Osteocyte (in vitro differentiated cells): ENCODE measurements around the gene THEMIS. TPM values are rescaled to one million over a fixed set of nuclear protein-coding genes. Genes with fewer than 3 reads are reported as not detected.

Experiments used
- DNase-seq: peaks from one replicate; pipeline ENCODE4 v3.0.0; 2021; ENCODE audit warnings: mixed read lengths; ENCODE audit not compliant: unreplicated experiment; ENCODE audit errors: extremely low spot score
- H3K27ac Mint-ChIP-seq: one replicate; pipeline ENCODE4 v1.8.0; 2021; ENCODE audit warnings: mild to moderate bottlenecking, mixed read lengths; ENCODE audit not compliant: unreplicated experiment
- H3K27me3 Mint-ChIP-seq: one replicate; pipeline ENCODE4 v1.8.0; 2021; ENCODE audit warnings: mixed read lengths; ENCODE audit not compliant: unreplicated experiment
- H3K36me3 Mint-ChIP-seq: one replicate; pipeline ENCODE4 v1.8.0; 2021; ENCODE audit warnings: mixed read lengths; ENCODE audit not compliant: unreplicated experiment
- H3K4me1 Mint-ChIP-seq: one replicate; pipeline ENCODE4 v1.8.0; 2021; ENCODE audit warnings: mixed read lengths; ENCODE audit not compliant: unreplicated experiment
- H3K4me3 Mint-ChIP-seq: one replicate; pipeline ENCODE4 v1.8.0; 2021; ENCODE audit warnings: mild to moderate bottlenecking, moderate library complexity, mixed read lengths; ENCODE audit not compliant: unreplicated experiment
- H3K9me3 Mint-ChIP-seq: one replicate; pipeline ENCODE4 v1.8.0; 2021; ENCODE audit warnings: mixed read lengths; ENCODE audit not compliant: unreplicated experiment
- total RNA-seq: library from RNA; stranded (reverse); gene quantifications from 2 replicates; pipeline ENCODE4 v1.2.1, GENCODE V29; 2021
- TF ChIP-seq, protein P1 (sequence below): fragments of 200-600 bp; sonication (generic); IDR thresholded peaks from 2 replicates; pipeline ENCODE4 v1.5.0; 2021; ENCODE audit warnings: antibody characterized with exemption, mild to moderate bottlenecking, moderate library complexity

Gene THEMIS
- total RNA-seq, 1 donor from 2014 or later = not detected

DNA sequence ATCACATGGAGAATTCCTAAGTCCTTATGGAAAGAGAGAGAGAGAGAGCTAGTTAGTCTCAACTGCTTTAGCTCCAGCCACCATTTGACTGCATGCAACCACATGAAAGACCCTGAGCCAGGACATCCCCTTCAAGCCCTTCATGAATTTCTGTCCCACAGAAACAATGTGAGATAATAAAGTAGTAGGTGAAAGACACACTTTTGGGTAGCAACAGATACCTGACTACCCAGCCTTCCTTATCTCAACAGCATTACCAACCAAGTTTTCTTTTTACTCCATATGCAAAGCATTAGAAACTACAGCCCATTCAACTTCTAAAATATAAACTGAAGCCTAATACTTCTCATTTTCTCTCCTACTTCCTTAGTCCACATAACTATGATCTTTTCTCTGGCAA, 23.2 kb upstream of the THEMIS start:
- DNase-seq = no peak
- Mint-ChIP-seq H3K4me1 (no peaks in the 10 kb centered on the region), H3K4me3 (no peak overlapping the region), H3K27ac (no peak overlapping the region), H3K9me3 (peaks cover 15% of the 10 kb centered on the region), H3K36me3 (peaks cover 3% of the 10 kb centered on the region), H3K27me3 (no peaks in the 10 kb centered on the region)
- TF ChIP-seq, protein P1, sequence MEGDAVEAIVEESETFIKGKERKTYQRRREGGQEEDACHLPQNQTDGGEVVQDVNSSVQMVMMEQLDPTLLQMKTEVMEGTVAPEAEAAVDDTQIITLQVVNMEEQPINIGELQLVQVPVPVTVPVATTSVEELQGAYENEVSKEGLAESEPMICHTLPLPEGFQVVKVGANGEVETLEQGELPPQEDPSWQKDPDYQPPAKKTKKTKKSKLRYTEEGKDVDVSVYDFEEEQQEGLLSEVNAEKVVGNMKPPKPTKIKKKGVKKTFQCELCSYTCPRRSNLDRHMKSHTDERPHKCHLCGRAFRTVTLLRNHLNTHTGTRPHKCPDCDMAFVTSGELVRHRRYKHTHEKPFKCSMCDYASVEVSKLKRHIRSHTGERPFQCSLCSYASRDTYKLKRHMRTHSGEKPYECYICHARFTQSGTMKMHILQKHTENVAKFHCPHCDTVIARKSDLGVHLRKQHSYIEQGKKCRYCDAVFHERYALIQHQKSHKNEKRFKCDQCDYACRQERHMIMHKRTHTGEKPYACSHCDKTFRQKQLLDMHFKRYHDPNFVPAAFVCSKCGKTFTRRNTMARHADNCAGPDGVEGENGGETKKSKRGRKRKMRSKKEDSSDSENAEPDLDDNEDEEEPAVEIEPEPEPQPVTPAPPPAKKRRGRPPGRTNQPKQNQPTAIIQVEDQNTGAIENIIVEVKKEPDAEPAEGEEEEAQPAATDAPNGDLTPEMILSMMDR = no peak

DNA sequence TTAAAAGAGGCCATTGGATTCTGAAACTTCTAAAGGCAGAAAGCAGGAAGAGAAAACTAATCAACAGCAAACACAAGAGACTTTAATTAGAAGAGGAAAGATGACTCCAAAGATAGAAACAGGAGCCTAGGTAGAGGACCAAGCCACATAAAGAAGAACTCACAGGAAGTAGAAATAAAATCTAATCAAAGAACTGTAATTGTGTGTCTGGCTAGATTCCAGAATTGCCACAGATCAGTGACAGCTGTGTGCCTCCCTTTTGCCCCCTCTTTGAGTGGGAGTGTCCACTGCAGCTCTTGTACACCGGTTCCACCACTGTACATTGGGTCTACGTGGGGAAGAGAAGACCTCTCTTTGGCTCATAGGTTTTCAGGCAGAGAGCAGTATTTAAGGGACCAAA, 22.3 kb upstream of the THEMIS start:
- TF ChIP-seq, protein P1 = no peak
- Mint-ChIP-seq H3K27me3 (no peaks in the 10 kb centered on the region), H3K9me3 (peaks cover 10% of the 10 kb centered on the region), H3K27ac (no peak overlapping the region), H3K36me3 (peaks cover 3% of the 10 kb centered on the region), H3K4me3 (no peak overlapping the region), H3K4me1 (no peaks in the 10 kb centered on the region)
- DNase-seq = no peak

DNA sequence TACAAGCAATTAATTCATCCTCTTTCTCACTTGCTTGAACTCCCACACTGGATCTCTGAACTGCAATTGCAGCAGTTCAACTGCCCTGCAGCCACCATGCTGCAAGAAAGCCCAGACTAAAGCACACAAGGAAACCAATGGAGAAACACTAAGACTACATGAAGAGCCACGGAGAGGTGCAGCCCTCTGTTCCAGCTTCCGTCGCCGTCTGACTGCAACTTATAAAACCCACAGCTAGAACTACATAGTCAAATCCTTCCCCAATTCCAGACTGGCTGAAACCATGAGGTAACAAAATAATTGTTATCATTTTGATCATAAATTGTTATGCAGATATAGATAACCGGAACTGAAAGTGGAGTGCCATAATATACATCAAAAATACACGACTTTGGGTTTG, 21.1 kb upstream of the THEMIS start:
- no peak for DNase-seq
- Mint-ChIP-seq H3K4me3 (no peak overlapping the region), H3K27ac (no peak overlapping the region), H3K4me1 (no peaks in the 10 kb centered on the region), H3K9me3 (peaks cover 10% of the 10 kb centered on the region), H3K36me3 (peaks cover 3% of the 10 kb centered on the region), H3K27me3 (no peaks in the 10 kb centered on the region)
- TF ChIP-seq, protein P1 = no peak

DNA sequence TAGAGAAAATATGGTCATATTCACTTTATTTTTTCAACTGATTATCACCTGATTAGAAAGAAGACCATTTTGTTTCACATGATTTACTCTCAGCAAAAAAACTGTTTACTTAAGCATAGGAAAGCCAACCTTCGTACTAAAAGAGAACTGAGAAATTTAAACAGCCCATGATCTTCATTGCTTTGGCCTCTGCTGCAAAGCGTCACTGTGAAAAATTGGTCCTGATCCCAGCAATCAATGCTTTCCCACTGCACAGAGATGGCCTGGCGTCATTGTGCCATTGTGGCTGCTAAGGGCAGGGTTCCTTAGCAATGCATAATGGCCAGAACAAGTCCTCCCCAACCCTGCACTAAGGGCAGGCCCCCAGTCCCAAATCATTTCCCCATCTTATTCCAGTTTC, 19.9 kb upstream of the THEMIS start:
- H3K4me1 Mint-ChIP-seq = no peaks in the 10 kb centered on the region
- no peak overlapping the region for H3K4me3 Mint-ChIP-seq
- no peak for DNase-seq
- TF ChIP-seq, protein P1 = no peak
- peaks cover 6% of the 10 kb centered on the region for H3K9me3 Mint-ChIP-seq
- no peaks in the 10 kb centered on the region for H3K27me3 Mint-ChIP-seq
- no peak overlapping the region for H3K27ac Mint-ChIP-seq
- peaks cover 1% of the 10 kb centered on the region for H3K36me3 Mint-ChIP-seq

DNA sequence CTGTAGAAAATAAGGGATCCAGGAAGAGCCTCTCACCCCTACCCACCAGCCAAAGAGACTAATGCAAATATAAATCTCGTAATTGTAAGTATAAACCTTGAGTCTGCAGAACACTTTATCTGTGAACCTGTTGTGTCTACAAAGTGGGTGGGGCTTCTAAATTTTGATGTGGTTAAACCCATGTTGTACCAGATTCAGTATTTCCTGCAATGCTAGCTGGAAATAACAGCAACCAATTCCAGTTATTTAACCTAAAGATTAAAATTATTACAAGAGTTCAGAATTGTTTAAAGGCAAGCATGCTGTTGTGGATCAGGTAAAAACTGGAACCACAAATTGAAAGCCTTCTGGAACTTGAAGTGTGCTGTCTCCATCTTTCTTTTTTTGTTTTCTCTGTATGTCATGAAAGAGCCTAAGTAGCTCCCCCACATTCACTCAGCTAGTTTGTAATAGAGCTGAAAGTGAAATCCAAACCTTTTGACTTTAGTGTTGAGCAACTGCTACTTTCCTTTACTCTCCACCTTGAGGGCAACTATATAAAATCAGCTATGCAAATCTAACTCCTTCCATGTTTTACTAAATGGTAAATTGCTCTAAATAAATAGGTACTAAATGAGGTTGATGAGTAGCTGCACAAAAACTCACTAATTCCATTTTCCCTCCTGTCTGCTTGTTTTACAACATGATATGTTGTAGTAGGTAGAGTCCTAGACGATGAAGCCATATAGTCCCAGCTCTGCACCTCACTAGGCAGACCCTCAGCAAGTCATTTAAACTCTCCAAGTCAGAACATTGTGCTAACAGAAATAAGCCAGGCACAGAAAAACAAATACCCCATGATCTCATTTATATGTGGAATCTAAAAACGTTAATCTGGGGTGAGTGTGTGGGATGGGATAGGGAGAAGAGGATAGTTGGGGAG, 17.9 kb upstream of the THEMIS start:
- DNase-seq = no peak
- Mint-ChIP-seq H3K36me3 (no peaks in the 10 kb centered on the region), H3K9me3 (no peaks in the 10 kb centered on the region), H3K4me3 (no peak overlapping the region), H3K27me3 (no peaks in the 10 kb centered on the region), H3K4me1 (peaks cover 3% of the 10 kb centered on the region), H3K27ac (no peak overlapping the region)
- TF ChIP-seq, protein P1 = no peak
